ENCODE measurements around the gene STARD3. TPM values are rescaled to one million over a fixed set of nuclear protein-coding genes. Genes with fewer than 3 reads are reported as not detected.
"Not testable (repeated sequence)": the region's sequence is repeated elsewhere in the genome, so short reads cannot be mapped to it uniquely, and the experiment has no call there.

Gene STARD3
- total RNA-seq, 2 donors from 2014 or later = 22.8 to 24.8 TPM

GRCh38 chr17:39677072-39677471, 40.1 kb downstream of the STARD3 start:
- DNase-seq (no peak), ATAC-seq (no peak)
- intact Hi-C loops (cut with DNase I) = no loop called here

GRCh38 chr17:39677542-39678339, 40.8 kb downstream of the STARD3 start:
- ATAC-seq (peak; percentile 68 to 71), DNase-seq (peak; percentile 75)
- intact Hi-C loops (cut with DNase I) = no loop called here

GRCh38 chr17:39678340-39679116, 41.6 kb downstream of the STARD3 start:
- DNase-seq (no peak), ATAC-seq (no peak)
- intact Hi-C loops (cut with DNase I) = no loop called here

GRCh38 chr17:39679521-39680192, 42.7 kb downstream of the STARD3 start:
- peak; percentile 32 to 55 for ATAC-seq
- no peak for DNase-seq
- intact Hi-C loops (cut with DNase I) = no loop called here

- intact Hi-C loops (cut with DNase I) = no loop called here
- no peak for DNase-seq
- ATAC-seq = no peak
These were observed 46.5 kb downstream of the STARD3 start for GRCh38 chr17:39683295-39683939.

- DNase-seq (no peak), ATAC-seq (no peak)
- intact Hi-C loops (cut with DNase I) = no loop called here
These were observed 47.6 kb downstream of the STARD3 start for GRCh38 chr17:39684369-39685192.

GRCh38 chr17:39687101-39687545, 50.2 kb downstream of the STARD3 start:
- intact Hi-C loops (cut with DNase I) = no loop called here
- ATAC-seq (no peak), DNase-seq (no peak)

GRCh38 chr17:39687546-39688474, 50.9 kb downstream of the STARD3 start, which contains the start of gene PGAP3:
Gene PGAP3, minus strand, starts transcription at chr17:39688057. Its CDS starts 43 bp downstream, at chr17:39688014.
- intact Hi-C loops (cut with DNase I) = no loop called here
- ATAC-seq (peak; percentile 95 to 96), DNase-seq (peak; percentile 92)

GRCh38 chr17:39688475-39688835, 51.5 kb downstream of the STARD3 start:
- DNase-seq (no peak), ATAC-seq (no peak)
- intact Hi-C loops (cut with DNase I) = no loop called here

- intact Hi-C loops (cut with DNase I) = no loop called here
- no peak for DNase-seq
- no peak for ATAC-seq
These were observed 52.0 kb downstream of the STARD3 start for GRCh38 chr17:39688945-39689344.

GRCh38 chr17:39694593-39694992, 57.6 kb downstream of the STARD3 start:
- no peak for ATAC-seq
- intact Hi-C loops (cut with DNase I) = no loop called here
- DNase-seq = no peak

GRCh38 chr17:39695089-39695474, 58.1 kb downstream of the STARD3 start:
- intact Hi-C loops (cut with DNase I) = no loop called here
- ATAC-seq (no peak), DNase-seq (no peak)

GRCh38 chr17:39696731-39697130, 59.8 kb downstream of the STARD3 start:
- DNase-seq (no peak), ATAC-seq (no peak)
- intact Hi-C loops (cut with DNase I) = no loop called here

- intact Hi-C loops (cut with DNase I) = no loop called here
- ATAC-seq = no peak
- DNase-seq = no peak
These were observed 61.0 kb downstream of the STARD3 start for GRCh38 chr17:39697961-39698360.

GRCh38 chr17:39699157-39699817, 62.3 kb downstream of the STARD3 start:
- ATAC-seq; intact Hi-C loops (cut with DNase I); DNase-seq: not testable (repeated sequence)

- DNase-seq = peak; percentile 81
- intact Hi-C loops (cut with DNase I) = no loop called here
- peak; percentile 89 to 92 for ATAC-seq
These were observed 62.8 kb downstream of the STARD3 start, which contains the start of gene ERBB2 for GRCh38 chr17:39699818-39700147. Gene ERBB2, plus strand, starts transcription at chr17:39700064. Its CDS starts 175 bp downstream, at chr17:39700239.

Measured in left cardiac atrium (tissue), 4 donors.